Neutrophil (primary cell): ENCODE results near the gene XPO6.

Source experiments
- H3K27ac ChIP-seq: fragments of 200-600 bp; sonication (generic); 2 replicates; pipeline ENCODE4 v1.5.1; 2016; ENCODE audit warnings: mild to moderate bottlenecking, moderate library complexity
- H3K27me3 ChIP-seq: fragments of 200-600 bp; sonication (generic); 2 replicates; pipeline ENCODE4 v1.6.0; 2016; ENCODE audit warnings: mild to moderate bottlenecking
- H3K36me3 ChIP-seq: fragments of 200-600 bp; sonication (generic); 2 replicates; pipeline ENCODE4 v1.5.1; 2017
- H3K4me1 ChIP-seq, 2 experiments: fragments of 200-600 bp in 1 of 2; sonication (generic) in 1 of 2; 1 replicate in 1 of 2; 2 replicates in 1 of 2; pipeline versions ENCODE4 v1.5.1 to v1.6.1; 2013 to 2016; ENCODE audit warnings: low read depth in 1 of 2, low read length in 1 of 2, mild to moderate bottlenecking in 1 of 2, moderate library complexity in 1 of 2; ENCODE audit not compliant: control insufficient read depth in 1 of 2, insufficient read depth in 1 of 2
- H3K4me3 ChIP-seq, 2 experiments: fragments of 200-600 bp in 1 of 2; sonication (generic) in 1 of 2; 1 replicate in 1 of 2; 2 replicates in 1 of 2; pipeline ENCODE4 v1.5.1; 2013 to 2016; ENCODE audit warnings: low read depth in 1 of 2, low read length in 1 of 2, mild to moderate bottlenecking in 1 of 2, moderate library complexity in 1 of 2
- H3K9me3 ChIP-seq: fragments of 200-600 bp; sonication (generic); 2 replicates; pipeline ENCODE4 v1.5.1; 2016
- TF ChIP-seq, protein P1 (sequence below): fragments of 200-600 bp; sonication (generic); IDR thresholded peaks from 2 replicates; pipeline ENCODE4 v1.5.1; 2016; ENCODE audit warnings: antibody characterized with exemption

XPO6 gene

DNA sequence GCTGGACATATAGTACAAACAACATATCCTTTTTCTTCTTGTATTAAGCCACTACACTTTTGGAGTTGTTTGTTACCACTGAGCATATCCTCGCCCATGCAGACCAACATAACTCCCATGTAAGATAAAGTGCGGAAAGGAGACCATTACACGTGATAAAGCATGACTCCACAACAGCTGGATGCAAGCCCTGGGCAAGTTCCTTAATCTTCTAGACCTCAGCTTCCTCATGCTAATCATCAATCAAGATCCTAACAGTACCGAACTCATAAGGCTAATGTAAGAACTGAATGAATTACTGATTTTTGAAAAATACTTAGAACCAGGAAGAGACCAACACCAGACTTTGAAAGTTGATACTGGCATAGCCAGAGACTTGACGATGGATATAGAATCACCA lies 101.3 kb downstream of the XPO6 start:
- Histone ChIP-seq H3K27me3 (no peaks in the 10 kb centered on the region), H3K4me3 (peak overlapping the region in 1 of 2 experiments; percentile 33), H3K4me1 (peaks cover 33 to 34% of the 10 kb centered on the region in 2 experiments), H3K9me3 (no peaks in the 10 kb centered on the region), H3K27ac (peak overlapping the region; percentile 87), H3K36me3 (peaks cover 100% of the 10 kb centered on the region)
- TF ChIP-seq, protein P1, sequence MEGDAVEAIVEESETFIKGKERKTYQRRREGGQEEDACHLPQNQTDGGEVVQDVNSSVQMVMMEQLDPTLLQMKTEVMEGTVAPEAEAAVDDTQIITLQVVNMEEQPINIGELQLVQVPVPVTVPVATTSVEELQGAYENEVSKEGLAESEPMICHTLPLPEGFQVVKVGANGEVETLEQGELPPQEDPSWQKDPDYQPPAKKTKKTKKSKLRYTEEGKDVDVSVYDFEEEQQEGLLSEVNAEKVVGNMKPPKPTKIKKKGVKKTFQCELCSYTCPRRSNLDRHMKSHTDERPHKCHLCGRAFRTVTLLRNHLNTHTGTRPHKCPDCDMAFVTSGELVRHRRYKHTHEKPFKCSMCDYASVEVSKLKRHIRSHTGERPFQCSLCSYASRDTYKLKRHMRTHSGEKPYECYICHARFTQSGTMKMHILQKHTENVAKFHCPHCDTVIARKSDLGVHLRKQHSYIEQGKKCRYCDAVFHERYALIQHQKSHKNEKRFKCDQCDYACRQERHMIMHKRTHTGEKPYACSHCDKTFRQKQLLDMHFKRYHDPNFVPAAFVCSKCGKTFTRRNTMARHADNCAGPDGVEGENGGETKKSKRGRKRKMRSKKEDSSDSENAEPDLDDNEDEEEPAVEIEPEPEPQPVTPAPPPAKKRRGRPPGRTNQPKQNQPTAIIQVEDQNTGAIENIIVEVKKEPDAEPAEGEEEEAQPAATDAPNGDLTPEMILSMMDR = no peak

DNA sequence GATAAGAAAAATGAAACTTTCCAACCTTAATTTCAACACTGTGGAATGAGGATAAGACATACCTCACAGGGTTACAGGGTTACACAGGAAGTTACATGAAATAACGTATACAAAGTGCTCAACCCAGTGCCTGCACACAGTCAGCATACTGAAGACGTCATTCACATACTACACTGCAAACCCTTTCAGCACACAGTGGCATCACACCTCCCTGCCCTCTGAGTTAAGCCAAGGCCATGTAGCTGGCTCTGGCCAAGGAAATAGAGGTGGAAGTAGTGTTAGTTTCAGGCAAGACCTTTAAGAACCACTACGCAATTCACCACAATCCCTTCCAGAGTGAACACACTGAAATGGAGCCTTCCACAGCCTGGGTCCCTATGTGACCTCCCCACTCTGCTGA lies 101.7 kb downstream of the XPO6 start:
- peaks cover 33 to 34% of the 10 kb centered on the region in 2 experiments for H3K4me1 ChIP-seq
- H3K36me3 ChIP-seq = peaks cover 100% of the 10 kb centered on the region
- TF ChIP-seq, protein P1 = no peak
- no peaks in the 10 kb centered on the region for H3K9me3 ChIP-seq
- H3K4me3 ChIP-seq = peak overlapping the region in 1 of 2 experiments; percentile 33
- H3K27ac ChIP-seq = peak overlapping the region; percentile 87
- H3K27me3 ChIP-seq = no peaks in the 10 kb centered on the region

DNA sequence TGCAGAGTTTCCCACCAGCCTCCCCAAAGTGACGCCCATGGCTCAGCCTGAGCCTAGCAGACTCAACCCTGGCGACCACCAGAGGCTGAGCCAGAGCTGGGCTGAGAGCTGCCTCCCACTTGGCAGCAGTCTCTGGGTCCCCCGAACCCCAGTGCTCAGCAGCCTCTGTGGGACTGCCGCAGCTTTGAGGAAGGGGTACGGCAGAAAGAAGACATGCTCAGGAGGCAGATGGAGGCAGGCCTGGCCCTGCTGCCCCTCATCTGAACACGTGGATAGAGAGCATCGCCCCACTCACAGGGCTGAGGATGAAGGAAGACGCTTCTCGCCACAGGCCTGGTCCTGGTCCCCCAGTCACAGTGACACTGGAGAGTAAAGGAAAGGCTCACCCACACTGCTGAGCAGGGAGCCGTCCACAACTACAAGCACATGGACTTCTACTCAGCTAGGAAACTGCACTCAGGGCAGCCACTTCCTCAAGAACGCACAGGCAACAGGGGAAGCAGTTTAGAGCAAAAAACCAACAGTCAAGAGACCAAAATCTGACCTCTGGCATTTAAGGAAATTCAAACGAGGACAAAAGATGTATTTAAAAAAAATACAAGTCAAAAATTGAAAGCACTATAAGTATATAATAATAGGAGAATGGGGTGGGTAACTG lies 103.0 kb downstream of the XPO6 start:
- H3K27ac ChIP-seq = peak overlapping the region; percentile 87
- peaks cover 33 to 34% of the 10 kb centered on the region in 2 experiments for H3K4me1 ChIP-seq
- peaks cover 100% of the 10 kb centered on the region for H3K36me3 ChIP-seq
- no peaks in the 10 kb centered on the region for H3K9me3 ChIP-seq
- TF ChIP-seq, protein P1 = no peak
- H3K4me3 ChIP-seq = peak overlapping the region in 1 of 2 experiments; percentile 33
- H3K27me3 ChIP-seq = no peaks in the 10 kb centered on the region

DNA sequence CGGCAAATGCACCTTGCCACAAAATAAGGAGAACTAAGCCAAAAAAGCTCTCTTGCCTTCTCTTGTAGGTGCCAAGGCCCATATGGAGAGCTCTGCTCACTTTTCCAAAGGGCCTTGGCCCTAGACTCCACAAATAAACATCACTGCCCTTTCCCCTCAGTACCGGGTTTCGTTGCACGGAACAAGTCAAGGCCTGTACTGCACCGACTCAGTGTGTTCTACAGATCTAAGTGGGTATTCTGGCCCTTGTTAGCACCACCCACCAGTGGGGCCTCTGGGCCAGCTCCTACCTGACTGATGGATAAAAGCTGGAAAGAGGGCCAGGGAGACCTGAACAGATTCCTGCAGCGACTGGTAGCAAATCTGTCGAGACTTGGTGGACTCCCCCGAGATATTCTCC lies 104.5 kb downstream of the XPO6 start:
- H3K27me3 ChIP-seq = no peaks in the 10 kb centered on the region
- peak overlapping the region; percentile 28 for H3K27ac ChIP-seq
- peaks cover 33 to 34% of the 10 kb centered on the region in 2 experiments for H3K4me1 ChIP-seq
- TF ChIP-seq, protein P1 = no peak
- H3K36me3 ChIP-seq = peaks cover 100% of the 10 kb centered on the region
- H3K4me3 ChIP-seq = no peak overlapping the region
- no peaks in the 10 kb centered on the region for H3K9me3 ChIP-seq

DNA sequence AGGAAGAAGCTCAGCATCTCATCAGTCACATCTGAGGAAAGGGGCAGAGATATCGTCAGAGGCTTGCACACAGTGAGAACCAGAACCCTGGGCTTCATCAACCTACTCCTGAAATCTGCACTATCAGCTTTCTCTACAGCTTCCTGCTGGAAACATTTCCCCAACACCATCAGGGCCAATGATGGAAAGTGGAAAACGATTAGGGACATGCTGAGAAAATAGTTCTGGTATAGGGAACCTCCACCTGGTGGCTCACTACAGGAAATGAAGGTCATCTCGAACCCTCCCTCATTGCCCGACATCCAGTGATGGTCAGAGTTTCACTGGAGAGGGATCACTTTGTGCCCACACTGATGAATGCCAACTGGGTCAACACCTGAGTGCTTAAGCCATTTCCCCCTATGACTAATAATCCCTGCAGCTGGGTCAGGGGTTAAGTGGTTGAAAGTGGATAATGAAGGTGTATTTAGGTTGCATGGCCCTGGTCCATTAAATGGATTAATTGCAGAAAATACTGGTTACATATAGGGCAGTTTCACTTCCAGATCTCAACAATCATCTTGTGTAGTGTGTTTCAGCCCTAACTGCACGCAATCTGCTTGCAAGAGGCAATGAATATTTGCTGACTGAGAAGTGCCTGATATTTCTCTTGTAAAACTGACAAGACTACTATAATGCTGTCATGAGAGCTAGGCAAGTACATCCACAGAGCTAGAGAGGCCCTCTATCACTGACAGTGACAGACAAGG lies 105.1 kb downstream of the XPO6 start:
- no peaks in the 10 kb centered on the region for H3K27me3 ChIP-seq
- H3K4me3 ChIP-seq = no peak overlapping the region
- peak overlapping the region; percentile 28 for H3K27ac ChIP-seq
- H3K4me1 ChIP-seq = peaks cover 32 to 33% of the 10 kb centered on the region in 2 experiments
- peaks cover 100% of the 10 kb centered on the region for H3K36me3 ChIP-seq
- TF ChIP-seq, protein P1 = no peak
- H3K9me3 ChIP-seq = no peaks in the 10 kb centered on the region
